HG03025 (cell line): Measurements from ENCODE around the gene TIMM9.
"Not testable (repeated sequence)": the region's sequence is repeated elsewhere in the genome, so short reads cannot be mapped to it uniquely, and the experiment has no call there.

Source experiments
- ATAC-seq: cut with Tn5 transposase; IDR thresholded peaks from one replicate; pipeline ENCODE4 v1.9.1; 2021; ENCODE audit warnings: mild to moderate bottlenecking, moderate library complexity; ENCODE audit not compliant: unreplicated experiment, low FRiP score

The TIMM9 gene

GRCh38 chr14:58398895-58399294, 28.4 kb downstream of the TIMM9 start:
- ATAC-seq = no peak

- ATAC-seq = no peak
These were observed 28.8 kb downstream of the TIMM9 start for GRCh38 chr14:58398495-58398894.

- no peak for ATAC-seq
These were observed 30.2 kb downstream of the TIMM9 start for GRCh38 chr14:58397156-58397555.

GRCh38 chr14:58395812-58396788, 31.2 kb downstream of the TIMM9 start, which contains the start of gene TOMM20L:
Gene TOMM20L (plus strand): TSS chr14:58395930. CDS start chr14:58395958, 28 bp downstream.
- ATAC-seq = peak; percentile 92

GRCh38 chr14:58395562-58395811, 31.8 kb downstream of the TIMM9 start:
- ATAC-seq = no peak

GRCh38 chr14:58390830-58391229, 36.5 kb downstream of the TIMM9 start:
- ATAC-seq = no peak

- no peak for ATAC-seq
These were observed 50.5 kb downstream of the TIMM9 start for GRCh38 chr14:58376791-58377190.

- ATAC-seq = no peak
These were observed 58.4 kb downstream of the TIMM9 start for GRCh38 chr14:58368956-58369355.

- ATAC-seq = no peak
These were observed 60.0 kb downstream of the TIMM9 start for GRCh38 chr14:58367296-58367695.

GRCh38 chr14:58364316-58364715, 63.0 kb downstream of the TIMM9 start:
- no peak for ATAC-seq

GRCh38 chr14:58362798-58363412, 64.4 kb downstream of the TIMM9 start:
- ATAC-seq = no peak

GRCh38 chr14:58362272-58362671, 65.1 kb downstream of the TIMM9 start:
- ATAC-seq = not testable (repeated sequence)
